ENCODE measurements around the gene SETDB1.

DNA sequence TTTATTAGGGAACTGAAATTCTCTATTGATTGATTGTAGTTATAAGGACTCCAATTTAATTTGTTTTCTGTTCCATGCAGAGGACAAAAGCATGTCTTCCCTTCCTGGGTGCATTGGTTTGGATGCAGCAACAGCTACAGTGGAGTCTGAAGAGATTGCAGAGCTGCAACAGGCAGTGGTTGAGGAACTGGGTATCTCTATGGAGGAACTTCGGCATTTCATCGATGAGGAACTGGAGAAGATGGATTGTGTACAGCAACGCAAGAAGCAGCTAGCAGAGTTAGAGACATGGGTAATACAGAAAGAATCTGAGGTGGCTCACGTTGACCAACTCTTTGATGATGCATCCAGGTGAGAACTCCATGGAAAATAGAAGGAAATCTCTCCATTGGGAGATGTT is 1.5 kb downstream of the SETDB1 start:
- TF ChIP-seq POLR2A (IDR thresholded peaks at IDR 0.05; ENCODE audit: low read depth, low read length) (no peak), POLR2AphosphoS5 (IDR thresholded peaks at IDR 0.05; ENCODE audit: low read depth, low read length) (no peak), TAF1 (IDR thresholded peaks at IDR 0.05; ENCODE audit: borderline replicate concordance, low read depth, low read length) (no peak)

Data from GM12892 (cell line).